ENCODE measurements around the gene DUOX2.

The DUOX2 gene

GRCh38 chr15:45156744-45157455 lies 42.9 kb upstream of the DUOX2 start:
- H3K4me3 ChIP-seq (ENCODE audit: low read depth in 1 of 2, low read length in 1 of 2) = no peak overlapping the region
- peaks cover 7% of the 10 kb centered on the region for H3K36me3 ChIP-seq
- TF ChIP-seq CTCF (IDR thresholded peaks at IDR 0.05) = no peak
- H3K27me3 ChIP-seq = no peaks in the 10 kb centered on the region
- no peaks in the 10 kb centered on the region for H3K4me1 ChIP-seq (ENCODE audit: control insufficient read depth in 1 of 2, insufficient read depth in 1 of 2, low read depth in 1 of 2, low read length in 1 of 2)
- H3K9me3 ChIP-seq = no peaks in the 10 kb centered on the region
- no peak overlapping the region for H3K27ac ChIP-seq

GRCh38 chr15:45155739-45156138 lies 41.8 kb upstream of the DUOX2 start:
- H3K9me3 ChIP-seq = no peaks in the 10 kb centered on the region
- no peak for TF ChIP-seq CTCF (IDR thresholded peaks at IDR 0.05)
- H3K4me3 ChIP-seq (ENCODE audit: low read depth in 1 of 2, low read length in 1 of 2) = no peak overlapping the region
- peaks cover 10% of the 10 kb centered on the region for H3K36me3 ChIP-seq
- H3K27me3 ChIP-seq = no peaks in the 10 kb centered on the region
- no peaks in the 10 kb centered on the region for H3K4me1 ChIP-seq (ENCODE audit: control insufficient read depth in 1 of 2, insufficient read depth in 1 of 2, low read depth in 1 of 2, low read length in 1 of 2)
- H3K27ac ChIP-seq = no peak overlapping the region

GRCh38 chr15:45151998-45152828 lies 38.2 kb upstream of the DUOX2 start:
- no peak for TF ChIP-seq CTCF (IDR thresholded peaks at IDR 0.05)
- H3K4me1 ChIP-seq (ENCODE audit: control insufficient read depth in 1 of 2, insufficient read depth in 1 of 2, low read depth in 1 of 2, low read length in 1 of 2) = no peaks in the 10 kb centered on the region
- no peaks in the 10 kb centered on the region for H3K27me3 ChIP-seq
- H3K27ac ChIP-seq = no peak overlapping the region
- H3K9me3 ChIP-seq = no peaks in the 10 kb centered on the region
- H3K36me3 ChIP-seq = peaks cover 10% of the 10 kb centered on the region
- no peak overlapping the region for H3K4me3 ChIP-seq (ENCODE audit: low read depth in 1 of 2, low read length in 1 of 2)

- Histone ChIP-seq H3K27me3 (no peaks in the 10 kb centered on the region), H3K9me3 (no peaks in the 10 kb centered on the region), H3K27ac (no peak overlapping the region), H3K4me3 (ENCODE audit: low read depth in 1 of 2, low read length in 1 of 2) (no peak overlapping the region), H3K4me1 (ENCODE audit: control insufficient read depth in 1 of 2, insufficient read depth in 1 of 2, low read depth in 1 of 2, low read length in 1 of 2) (no peaks in the 10 kb centered on the region), H3K36me3 (peaks cover 10% of the 10 kb centered on the region)
- no peak for TF ChIP-seq CTCF (IDR thresholded peaks at IDR 0.05)
Measured at GRCh38 chr15:45150997-45151396, 37.0 kb upstream of the DUOX2 start.

GRCh38 chr15:45150481-45150880 lies 36.5 kb upstream of the DUOX2 start:
- Histone ChIP-seq H3K27ac (no peak overlapping the region), H3K4me1 (ENCODE audit: control insufficient read depth in 1 of 2, insufficient read depth in 1 of 2, low read depth in 1 of 2, low read length in 1 of 2) (no peaks in the 10 kb centered on the region), H3K27me3 (no peaks in the 10 kb centered on the region), H3K9me3 (no peaks in the 10 kb centered on the region), H3K4me3 (ENCODE audit: low read depth in 1 of 2, low read length in 1 of 2) (no peak overlapping the region), H3K36me3 (peaks cover 10% of the 10 kb centered on the region)
- TF ChIP-seq CTCF (IDR thresholded peaks at IDR 0.05) = no peak

Measured in neutrophil (primary cell).